RPMI7951 (cell line): ENCODE results near the gene SF1. TPM values are rescaled to one million over a fixed set of nuclear protein-coding genes. Genes with fewer than 3 reads are reported as not detected.

Experiments
- DNase-seq: peaks from one replicate; pipeline ENCODE4 v3.0.0-alpha.2; 2012; ENCODE audit warnings: low read depth
- total RNA-seq: library from RNA; depleted of rRNA; stranded (reverse); fragments of >200 nt; shearing (Covaris generic); gene quantifications from 2 replicates; pipeline ENCODE4 v1.2.3, GENCODE V29; 2014; rRNA removed

The SF1 gene
- total RNA-seq, 1 experiment from 2014 or later, result 62.6 TPM

- no peak for DNase-seq
Measured at GRCh38 chr11:64723907-64724862, 54.2 kb downstream of the SF1 start.

- peak; percentile 71 for DNase-seq
Measured at GRCh38 chr11:64723117-64723906, 55.0 kb downstream of the SF1 start, which contains the start of gene NRXN2. NRXN2 (minus strand) TSS chr11:64723197; CDS start chr11:64713699, 9,498 bp downstream.

GRCh38 chr11:64722141-64723065 lies 55.9 kb downstream of the SF1 start:
- no peak for DNase-seq

- no peak for DNase-seq
Measured at GRCh38 chr11:64721359-64721699, 57.0 kb downstream of the SF1 start.

GRCh38 chr11:64720640-64721358 lies 57.5 kb downstream of the SF1 start:
- DNase-seq, result no peak

- no peak for DNase-seq
Measured at GRCh38 chr11:64720167-64720566, 58.2 kb downstream of the SF1 start.

- no peak for DNase-seq
Measured at GRCh38 chr11:64719406-64719805, 58.9 kb downstream of the SF1 start.

- no peak for DNase-seq
Measured at GRCh38 chr11:64718780-64719124, 59.6 kb downstream of the SF1 start.

GRCh38 chr11:64718084-64718779 lies 60.1 kb downstream of the SF1 start:
- no peak for DNase-seq

- DNase-seq, result no peak
Measured at GRCh38 chr11:64717268-64717578, 61.1 kb downstream of the SF1 start.

GRCh38 chr11:64716473-64717267 lies 61.7 kb downstream of the SF1 start:
- peak; percentile 17 for DNase-seq

- no peak for DNase-seq
Measured at GRCh38 chr11:64715756-64716472, 62.4 kb downstream of the SF1 start.

GRCh38 chr11:64715110-64715509 lies 63.2 kb downstream of the SF1 start:
- DNase-seq, result no peak

- no peak for DNase-seq
Measured at GRCh38 chr11:64714666-64715065, 63.7 kb downstream of the SF1 start.

Other genes with a start within 250 kb of the SF1 start
- not detected in 2 replicates for gene SLC22A11, start 222.6 kb downstream of the SF1 start, total RNA-seq
- not detected in 2 replicates for gene SLC22A12, start 187.3 kb downstream of the SF1 start, total RNA-seq
- gene NRXN2, start 55.3 kb downstream of the SF1 start, total RNA-seq, result 0.10 and 0.36 TPM in 2 replicates
- gene RASGRP2, start 34.4 kb downstream of the SF1 start, total RNA-seq, result not detected in 2 replicates
- gene PYGM, start 18.6 kb downstream of the SF1 start, total RNA-seq, result not detected in 2 replicates
- gene MAP4K2, start 24.7 kb upstream of the SF1 start, total RNA-seq, result 13.9 and 16.1 TPM in 2 replicates
- gene MEN1, start 32.0 kb upstream of the SF1 start, total RNA-seq, result 11.7 and 14.8 TPM in 2 replicates
- gene CDC42BPG, start 66.1 kb upstream of the SF1 start, total RNA-seq, result 0.20 TPM in 1 of 2 replicates, not detected in the other
- 82.1 and 92.3 TPM in 2 replicates for gene EHD1, start 100.1 kb upstream of the SF1 start, total RNA-seq
- 6.6 and 7.2 TPM in 2 replicates for gene ATG2A, start 138.7 kb upstream of the SF1 start, total RNA-seq
- gene PPP2R5B, start 146.1 kb upstream of the SF1 start, total RNA-seq, result 12.5 and 17.8 TPM in 2 replicates
- not detected in 2 replicates for gene GPHA2, start 157.4 kb upstream of the SF1 start, total RNA-seq
- gene MAJIN, start 193.6 kb upstream of the SF1 start, total RNA-seq, result not detected in 2 replicates
- gene BATF2, start 218.4 kb upstream of the SF1 start, total RNA-seq, result 0.59 and 0.84 TPM in 2 replicates
- 166 and 176 TPM in 2 replicates for gene ARL2, start 235.6 kb upstream of the SF1 start, total RNA-seq
- gene SNX15, start 248.9 kb upstream of the SF1 start, total RNA-seq, result 25.8 and 27.0 TPM in 2 replicates